GM19239 (cell line): ENCODE results near the gene KIRREL3.

Source experiments
- DNase-seq: peaks from one replicate; pipeline ENCODE4 v3.0.0; 2011; ENCODE audit warnings: low spot score; ENCODE audit not compliant: insufficient read length
- FAIRE-seq: peaks from 2 replicates; lab custom pipeline; 2011; peaks lifted over from hg19 to GRCh38; lab: Jason Lieb, UNC

Gene KIRREL3

DNA sequence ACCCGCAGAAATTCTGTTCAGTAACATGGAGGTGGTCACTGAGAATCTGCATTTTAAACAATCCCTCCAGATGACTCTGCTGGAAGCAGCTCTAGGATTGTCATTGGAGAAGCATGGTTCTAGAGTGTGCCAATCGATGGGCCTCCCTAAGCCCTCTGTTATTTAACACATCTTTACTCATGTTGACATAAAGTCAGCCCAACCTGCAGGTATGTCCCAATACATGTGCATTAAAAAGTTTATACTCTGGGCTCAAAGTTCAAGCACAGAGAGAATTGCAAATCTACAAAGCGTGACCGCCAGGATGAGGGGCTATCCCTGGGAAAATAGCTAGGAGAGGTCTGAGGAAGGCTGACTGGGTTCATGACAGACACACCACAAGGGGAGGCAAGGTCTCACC lies 116.4 kb downstream of the KIRREL3 start:
- DNase-seq (no peak), FAIRE-seq (no peak)

DNA sequence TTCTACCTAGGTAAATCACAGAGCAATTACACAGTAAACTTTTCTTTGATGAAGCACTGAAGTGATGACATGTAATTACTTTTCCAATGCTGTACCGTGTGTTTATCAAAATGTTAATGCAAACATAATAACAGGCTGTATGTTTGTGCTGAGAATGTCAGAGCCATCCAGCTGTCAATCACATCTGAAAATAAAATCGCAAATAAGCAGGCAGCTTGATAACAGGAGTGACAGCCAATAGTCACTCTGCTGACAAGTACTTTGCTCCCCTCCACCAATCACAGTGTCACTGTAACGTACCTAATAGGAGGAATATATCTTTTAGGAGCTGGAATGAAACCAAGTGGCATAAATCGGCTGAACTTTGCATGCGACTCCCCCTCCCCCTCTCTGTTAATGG lies 119.7 kb downstream of the KIRREL3 start:
- DNase-seq (no peak), FAIRE-seq (no peak)

DNA sequence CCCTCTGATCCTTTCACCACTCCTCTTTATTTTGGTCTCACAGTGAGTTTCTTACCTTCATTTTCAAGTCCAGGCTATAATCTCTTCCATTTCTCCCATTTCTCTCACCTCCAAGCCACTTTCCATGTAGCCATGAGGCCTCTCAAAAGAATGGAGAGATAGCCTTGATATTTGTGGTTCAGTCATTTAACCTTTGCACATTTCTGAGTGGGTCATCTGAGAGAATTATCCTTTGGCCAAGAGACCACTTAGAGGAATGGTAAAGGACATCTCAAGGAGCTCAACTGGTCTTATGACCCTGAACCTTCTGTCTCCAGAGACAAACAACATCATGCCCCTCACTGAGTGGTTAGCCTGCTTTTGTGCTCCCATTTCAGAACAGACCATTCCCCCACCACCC lies 121.1 kb downstream of the KIRREL3 start:
- DNase-seq (no peak), FAIRE-seq (no peak)

DNA sequence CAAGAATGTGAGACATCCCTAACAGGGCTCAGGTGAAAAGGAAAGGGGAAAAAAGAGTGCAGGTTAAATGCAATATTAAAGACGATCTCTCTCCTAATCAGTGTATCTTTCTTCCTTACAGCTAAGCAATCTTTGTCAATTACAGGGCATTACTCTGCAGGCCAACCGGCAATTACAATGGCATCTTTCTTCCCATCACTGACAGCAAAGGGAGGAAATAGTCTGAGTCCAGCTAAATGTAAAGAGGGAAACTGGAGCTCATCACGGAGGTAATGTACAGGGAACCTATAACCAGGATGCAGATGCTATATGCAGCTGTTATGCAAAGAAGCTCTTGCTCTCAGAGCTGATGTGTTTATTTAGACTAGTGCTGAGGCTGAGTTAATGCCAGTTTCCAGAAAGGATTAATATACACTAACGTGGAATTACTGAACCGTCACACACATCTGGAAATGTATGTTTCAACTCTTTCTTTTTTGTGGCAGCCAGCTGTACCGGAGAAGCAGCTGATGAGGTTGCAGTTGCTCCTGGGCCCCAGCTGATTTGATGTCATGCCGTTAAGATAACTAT lies 121.6 kb downstream of the KIRREL3 start:
- no peak for DNase-seq

DNA sequence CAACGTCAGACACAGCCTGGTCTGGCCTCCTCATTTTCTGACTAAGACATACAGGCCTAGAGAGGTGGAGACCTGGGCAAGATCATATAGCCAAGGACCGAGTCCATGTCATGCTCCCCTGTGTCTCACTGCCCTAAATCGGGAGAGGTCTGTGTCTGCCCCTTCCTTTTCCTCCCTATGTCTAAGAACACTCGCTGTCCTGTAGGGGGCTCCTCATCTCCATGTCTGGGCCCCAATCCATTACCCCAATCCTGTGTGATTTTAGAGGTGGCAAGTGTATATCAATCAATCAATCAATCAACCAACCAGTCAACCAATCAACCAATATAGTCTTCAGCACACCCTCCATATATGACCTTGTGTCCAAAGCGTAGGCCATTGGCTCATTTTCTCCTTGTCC lies 125.7 kb downstream of the KIRREL3 start:
- DNase-seq (no peak), FAIRE-seq (no peak)

More for the DNA sequence above, 121.6 kb downstream of the KIRREL3 start:
- no peak for FAIRE-seq

DNA sequence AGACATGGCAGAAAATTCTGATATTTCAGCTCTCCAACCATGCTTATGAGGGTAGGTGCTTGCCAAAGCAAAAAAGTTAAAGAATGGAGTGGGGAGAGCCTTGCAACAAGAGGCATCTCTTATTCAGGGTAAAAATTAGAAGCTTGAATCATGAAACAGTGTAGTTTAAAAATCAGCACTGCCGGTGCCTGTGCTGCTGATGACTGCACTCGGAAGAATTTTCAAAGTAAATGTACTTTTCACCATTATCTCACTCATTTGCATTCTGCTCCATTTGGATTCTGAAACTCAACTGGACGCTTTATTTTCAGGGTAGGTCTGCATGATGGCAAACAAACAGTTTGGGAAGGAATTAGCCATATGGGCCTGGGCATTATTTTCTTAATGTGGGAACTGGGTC lies 126.3 kb downstream of the KIRREL3 start:
- no peak for DNase-seq
- no peak for FAIRE-seq

DNA sequence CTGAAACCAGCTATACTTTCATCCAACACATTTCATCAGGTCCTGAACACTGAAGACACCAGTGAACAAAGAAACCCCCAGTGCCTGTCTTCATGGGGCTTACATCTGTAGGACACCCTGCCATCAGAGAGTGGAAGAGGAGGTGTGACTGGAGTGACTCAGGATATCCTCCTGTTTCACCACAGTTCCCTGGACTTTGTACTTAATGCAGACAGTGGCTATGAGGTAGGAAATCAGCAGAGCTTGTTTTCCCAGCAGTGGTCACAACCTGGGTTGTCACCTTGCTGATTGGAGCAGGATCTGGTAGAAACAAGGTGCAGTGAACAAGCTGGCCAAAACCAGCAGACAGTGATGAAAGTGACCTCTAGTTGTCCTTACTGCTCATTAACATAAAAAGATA lies 128.8 kb downstream of the KIRREL3 start:
- DNase-seq, result no peak

DNA sequence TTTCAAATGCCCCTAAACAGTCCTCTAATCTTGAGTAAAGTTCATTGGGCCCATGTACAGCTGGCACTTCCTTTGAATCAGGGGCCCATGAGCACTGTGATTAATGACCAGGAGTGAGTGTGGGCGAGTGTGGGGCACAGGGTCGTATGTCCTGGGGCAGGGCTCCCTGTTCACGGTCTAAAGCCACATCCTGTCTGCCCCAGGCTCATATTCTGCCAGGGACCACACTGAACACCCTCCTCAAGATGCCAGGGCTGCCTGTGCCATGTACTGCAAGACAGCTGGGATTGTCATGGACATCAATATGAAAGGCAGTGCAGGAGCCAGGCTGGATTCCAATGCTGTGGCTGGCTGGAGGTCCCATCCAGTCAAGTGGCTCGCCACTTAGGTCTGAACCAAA lies 130.5 kb downstream of the KIRREL3 start:
- DNase-seq (no peak), FAIRE-seq (no peak)

More for the DNA sequence above, 128.8 kb downstream of the KIRREL3 start:
- FAIRE-seq, result no peak

DNA sequence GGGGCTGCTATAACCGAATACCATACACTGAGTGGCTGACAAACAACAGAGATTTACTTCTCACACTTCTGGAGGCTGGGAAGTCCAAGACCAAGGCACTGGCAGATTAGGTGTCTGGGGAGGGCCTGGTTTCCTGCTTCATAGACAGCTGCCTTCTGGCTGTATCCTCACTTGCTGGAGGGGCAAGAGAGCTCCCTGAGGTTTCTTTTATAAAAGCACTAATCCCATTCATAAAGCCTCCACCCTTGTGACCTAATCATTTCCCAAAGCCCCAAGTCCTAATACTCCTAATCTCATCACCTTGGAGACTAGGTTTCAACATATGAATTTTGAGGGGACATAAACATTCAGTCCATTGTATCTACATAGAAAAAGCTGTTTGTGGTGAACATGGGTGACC lies 131.8 kb downstream of the KIRREL3 start:
- FAIRE-seq (no peak), DNase-seq (no peak)

DNA sequence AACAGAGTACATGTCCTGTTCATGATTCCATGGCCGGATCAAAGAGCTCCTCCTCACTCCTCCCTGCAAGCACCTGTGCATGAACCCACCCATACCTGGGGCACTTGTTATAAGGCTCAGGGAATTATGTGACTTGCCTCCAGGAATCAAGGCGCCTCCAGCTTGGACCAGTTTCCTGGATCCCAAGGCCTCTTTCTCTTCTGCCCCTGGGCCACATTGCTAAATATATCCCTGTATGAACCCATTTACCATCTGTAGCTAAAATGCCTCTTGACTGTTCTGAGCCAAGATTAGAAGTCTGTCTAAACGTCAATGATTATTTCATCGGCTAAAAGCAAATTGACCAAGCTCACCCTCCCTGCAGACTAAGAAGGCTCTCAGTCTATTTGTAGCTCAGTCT lies 135.6 kb downstream of the KIRREL3 start:
- DNase-seq (no peak), FAIRE-seq (no peak)

DNA sequence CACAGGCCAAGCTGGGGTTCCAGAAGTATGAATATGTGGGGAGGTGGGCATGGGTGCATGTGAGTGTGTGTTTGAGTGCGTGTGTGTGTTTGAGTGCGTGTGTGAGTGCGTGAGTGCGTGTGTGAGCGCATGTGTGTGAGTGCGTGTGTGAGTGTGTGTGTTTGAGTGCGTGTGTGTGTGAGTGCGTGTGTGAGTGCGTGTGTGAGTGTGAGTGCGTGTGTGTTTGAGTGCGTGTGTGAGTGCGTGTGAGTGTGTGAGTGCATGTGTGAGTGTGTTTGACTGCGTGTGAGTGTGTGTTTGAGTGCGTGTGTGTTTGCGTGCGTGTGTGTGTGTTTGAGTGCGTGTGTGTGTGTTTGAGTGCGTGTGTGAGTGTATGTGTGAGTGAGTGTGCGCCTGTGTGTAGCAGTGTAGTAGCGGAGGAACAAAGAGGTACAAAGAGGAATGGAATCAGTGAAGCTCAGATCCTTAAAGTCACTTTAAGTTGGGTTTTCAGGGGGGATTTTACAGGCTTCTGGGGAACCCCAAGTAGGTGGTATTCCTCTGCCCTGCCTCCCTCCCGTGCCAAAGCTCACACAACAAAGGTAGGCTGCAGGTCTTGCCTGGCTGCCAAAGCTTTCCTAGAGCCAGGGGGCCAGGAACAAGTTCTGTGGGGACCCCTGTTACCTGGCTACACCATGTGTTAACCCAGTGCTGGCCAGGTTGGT lies 137.1 kb downstream of the KIRREL3 start:
- DNase-seq (no peak), FAIRE-seq (no peak)

DNA sequence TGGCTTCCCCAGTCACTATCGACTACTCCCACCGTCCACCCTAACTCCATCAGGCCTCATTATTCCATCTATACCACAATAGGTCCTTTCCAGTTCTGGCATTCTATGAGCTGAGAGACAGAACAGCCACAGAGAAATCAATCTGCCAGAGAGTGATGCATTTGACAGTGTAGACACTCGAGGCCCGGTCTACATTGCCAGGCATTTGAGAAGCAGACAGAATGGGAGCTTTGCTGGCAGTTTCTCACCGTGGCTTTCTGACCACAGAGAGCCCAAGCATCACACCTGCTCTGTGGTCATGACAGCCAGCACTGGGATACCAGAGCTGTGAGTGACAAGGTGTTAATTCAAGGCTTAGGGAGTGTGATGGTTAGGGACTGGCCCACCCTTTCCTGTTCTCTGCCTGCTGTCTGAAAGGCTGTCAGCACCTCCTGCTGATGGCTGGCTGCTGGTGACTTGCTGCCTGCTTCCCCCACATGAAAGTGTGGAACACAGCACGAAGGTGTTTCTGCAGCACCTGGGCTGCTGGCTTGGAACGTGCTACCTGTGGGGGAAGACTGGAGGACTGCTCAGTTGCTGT lies 137.8 kb downstream of the KIRREL3 start:
- FAIRE-seq (no peak), DNase-seq (no peak)

DNA sequence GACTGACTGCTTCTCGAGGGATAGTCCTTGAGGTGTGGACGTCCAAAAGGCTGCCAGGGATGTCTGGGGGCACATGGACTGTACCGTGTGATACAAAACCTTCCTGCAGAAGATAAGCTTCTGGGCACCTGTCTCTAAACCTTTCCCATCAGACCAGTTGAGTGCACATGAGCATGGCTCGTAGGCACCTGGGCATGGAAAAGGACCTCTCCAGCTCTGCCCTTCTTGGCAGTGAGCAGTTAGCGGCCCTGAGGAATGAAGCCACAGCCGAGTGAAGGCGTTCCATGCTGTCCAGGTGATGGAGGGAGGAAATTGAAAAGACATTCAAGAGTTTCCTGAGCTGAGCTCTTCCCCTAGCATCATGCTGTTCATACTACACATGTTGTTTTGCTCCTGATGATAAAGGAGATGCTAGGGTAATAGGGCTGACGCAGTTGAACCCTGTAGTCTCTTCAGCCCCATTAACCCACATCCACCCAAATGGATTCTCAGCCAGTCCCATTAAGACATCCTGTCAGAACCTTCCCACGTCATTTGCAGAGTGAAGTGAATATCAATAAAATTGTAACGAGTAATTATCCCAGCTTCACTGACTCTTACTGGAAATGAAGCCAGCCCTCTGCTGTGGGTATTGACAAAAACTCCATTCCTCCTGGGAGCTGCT lies 138.6 kb downstream of the KIRREL3 start:
- DNase-seq (no peak), FAIRE-seq (no peak)

DNA sequence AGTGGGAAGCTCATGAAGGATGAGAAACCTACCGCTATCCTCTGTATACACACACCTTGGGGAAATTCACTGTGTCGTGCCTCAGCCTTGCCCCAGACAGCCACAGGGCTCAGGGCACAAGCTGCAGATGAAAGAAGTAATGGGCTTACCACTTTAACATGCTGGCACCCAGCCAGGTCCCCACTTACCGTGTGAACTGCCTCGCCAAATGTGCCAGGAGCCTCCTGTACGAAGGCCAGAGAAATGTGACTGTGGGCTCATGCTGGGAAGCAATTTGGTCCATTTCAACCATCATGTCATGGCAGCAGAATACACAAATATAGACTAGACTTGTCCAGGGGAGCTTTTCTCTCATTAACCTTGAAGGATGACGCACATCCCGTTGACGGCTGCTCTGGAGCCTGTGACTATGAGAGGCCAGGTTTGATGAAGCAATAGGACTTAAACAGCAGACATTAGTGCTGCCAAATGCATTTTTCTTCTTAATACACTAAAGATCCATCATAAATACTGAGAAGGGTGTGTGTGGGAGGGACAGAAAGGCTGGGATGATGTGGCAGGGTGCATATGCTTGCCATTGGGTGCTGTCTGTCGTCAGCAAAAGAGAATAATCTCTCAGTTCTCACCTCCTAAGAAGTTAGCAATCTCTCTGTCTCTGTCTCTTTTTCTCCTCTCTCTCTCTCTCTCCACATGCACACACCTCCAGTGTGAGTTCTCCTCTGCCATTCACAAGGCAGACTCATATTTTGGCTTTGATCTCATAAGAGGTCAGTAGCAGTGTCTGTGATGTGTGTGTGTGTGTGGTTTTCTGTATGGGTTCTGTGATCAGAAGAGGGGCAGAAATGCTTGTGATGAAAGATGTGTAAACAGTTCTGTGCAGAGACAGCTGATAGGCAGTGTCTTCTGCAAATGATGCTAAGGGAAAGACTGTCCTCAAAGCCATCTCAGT lies 142.4 kb downstream of the KIRREL3 start:
- no peak for FAIRE-seq
- no peak for DNase-seq

DNA sequence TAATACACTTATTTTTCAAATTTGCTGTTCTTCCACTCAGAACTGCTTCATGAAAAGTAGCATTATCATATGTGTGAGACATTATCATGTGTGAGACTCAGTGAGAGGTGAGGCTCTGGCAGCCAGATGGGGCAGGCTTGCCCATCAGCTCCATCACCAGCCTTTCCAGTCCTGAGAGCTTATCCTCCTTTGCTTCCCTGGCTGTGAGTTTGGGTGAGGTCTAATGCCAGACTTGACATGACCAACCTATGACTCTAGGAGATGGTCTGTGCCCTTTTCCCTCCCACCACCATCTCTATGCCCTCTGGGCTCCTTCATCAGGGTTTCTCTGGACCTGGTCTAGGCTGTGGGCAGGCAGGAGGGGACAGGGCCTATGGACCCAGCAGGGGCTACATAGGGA lies 145.0 kb downstream of the KIRREL3 start:
- FAIRE-seq (no peak), DNase-seq (no peak)

DNA sequence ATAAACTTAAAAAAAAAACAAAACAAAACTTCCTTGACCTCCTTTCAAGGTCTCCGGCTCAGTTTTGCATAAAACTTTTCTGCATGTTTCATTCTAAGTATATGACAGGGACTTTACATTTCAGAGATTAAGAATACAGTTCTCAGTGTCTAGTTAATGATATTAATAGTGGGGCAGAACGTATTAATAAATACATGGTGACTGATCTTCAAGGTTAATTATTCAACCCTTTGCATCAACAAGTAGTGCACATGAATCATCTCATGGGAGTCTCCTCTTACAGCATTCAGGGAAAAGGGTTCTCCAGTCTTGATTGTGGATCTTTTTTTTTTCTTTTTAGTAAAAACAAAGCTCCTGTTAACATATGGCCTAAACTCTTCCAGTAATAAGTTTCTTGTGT lies 146.8 kb downstream of the KIRREL3 start:
- FAIRE-seq, result no peak
- DNase-seq, result no peak

DNA sequence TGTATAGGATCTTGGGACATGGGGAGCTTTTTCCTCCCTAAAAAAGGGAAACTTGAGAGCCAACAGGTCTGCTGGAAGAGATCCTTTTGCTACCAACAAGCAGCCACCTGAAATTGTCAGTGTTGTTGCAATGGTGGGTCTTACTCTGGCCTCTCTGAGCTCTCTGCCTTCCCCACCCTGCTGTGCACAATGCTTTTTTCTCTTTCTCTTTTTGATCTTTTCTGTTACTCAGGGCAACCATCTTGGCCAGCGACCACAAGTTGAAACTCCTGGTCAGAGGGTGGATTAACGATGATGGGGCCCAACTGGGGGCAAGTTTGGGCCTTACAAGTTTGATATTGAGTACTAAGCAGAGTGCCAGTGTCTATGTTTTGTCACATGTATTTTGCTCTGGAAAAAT lies 155.8 kb downstream of the KIRREL3 start:
- FAIRE-seq, result no peak
- DNase-seq, result no peak

DNA sequence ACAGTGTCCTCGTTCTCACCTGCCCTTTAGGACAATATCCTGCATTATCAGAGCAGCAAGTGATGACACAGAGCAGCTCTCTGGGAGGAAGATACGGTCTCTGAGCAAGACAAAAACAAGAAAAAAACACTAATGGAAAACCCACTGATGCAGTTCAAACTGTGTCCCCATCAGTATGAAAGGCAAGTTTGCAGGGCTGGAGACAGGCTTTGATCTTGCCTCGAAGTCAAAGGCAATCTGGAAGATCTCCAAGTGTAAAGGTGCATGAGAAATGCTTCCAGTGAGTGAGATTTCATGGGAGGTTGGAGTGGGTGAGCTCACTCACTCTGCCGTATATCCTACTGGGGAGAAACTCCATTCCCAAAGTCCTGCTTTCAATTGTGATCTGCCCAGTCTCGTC lies 157.5 kb downstream of the KIRREL3 start:
- FAIRE-seq (no peak), DNase-seq (no peak)

DNA sequence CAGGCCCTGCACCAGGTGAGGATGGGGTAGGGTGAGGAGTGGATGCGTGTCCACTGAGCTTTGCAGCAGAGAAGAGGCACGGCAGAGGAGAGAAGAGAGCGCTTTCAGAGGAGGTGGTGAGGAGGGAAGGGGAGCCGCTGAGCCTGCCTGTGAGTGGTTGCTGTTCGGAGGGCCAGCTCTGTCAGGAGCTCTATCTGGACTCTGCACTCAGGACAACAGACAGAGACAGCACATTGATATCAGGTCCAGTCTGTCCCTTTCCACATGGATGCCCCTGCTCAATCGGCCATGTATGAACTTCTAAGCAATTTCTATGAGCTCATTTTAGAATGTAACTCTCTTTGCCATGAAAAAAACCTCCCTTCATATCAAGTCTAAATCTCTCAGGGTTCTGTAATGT lies 158.6 kb downstream of the KIRREL3 start:
- DNase-seq (no peak), FAIRE-seq (no peak)

DNA sequence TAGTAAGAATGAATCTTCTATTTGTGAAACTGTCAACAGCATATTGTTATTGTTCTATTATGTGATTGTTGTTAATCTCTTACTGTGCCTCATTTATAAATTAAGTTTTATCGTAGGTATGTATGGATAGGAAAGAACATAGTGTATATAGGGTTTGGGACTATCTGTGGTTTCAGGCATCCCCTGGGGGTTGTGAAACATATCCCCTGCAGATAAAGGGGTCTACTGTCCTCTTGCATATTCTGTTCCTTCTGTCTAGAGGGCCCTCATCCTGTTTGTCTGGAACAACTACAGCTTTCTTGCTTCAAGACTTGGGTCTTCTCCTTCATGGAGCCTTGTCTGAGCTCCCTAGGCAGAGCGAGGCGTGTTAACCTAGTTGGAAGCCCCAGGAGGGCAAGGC lies 159.6 kb downstream of the KIRREL3 start:
- DNase-seq, result no peak
- FAIRE-seq, result no peak
